ENCODE measurements around the gene IL21. TPM values are rescaled to one million over a fixed set of nuclear protein-coding genes. Genes with fewer than 3 reads are reported as not detected.
"Not testable (repeated sequence)": the region's sequence is repeated elsewhere in the genome, so short reads cannot be mapped to it uniquely, and the experiment has no call there.

Gene IL21
- not detected for total RNA-seq

DNA sequence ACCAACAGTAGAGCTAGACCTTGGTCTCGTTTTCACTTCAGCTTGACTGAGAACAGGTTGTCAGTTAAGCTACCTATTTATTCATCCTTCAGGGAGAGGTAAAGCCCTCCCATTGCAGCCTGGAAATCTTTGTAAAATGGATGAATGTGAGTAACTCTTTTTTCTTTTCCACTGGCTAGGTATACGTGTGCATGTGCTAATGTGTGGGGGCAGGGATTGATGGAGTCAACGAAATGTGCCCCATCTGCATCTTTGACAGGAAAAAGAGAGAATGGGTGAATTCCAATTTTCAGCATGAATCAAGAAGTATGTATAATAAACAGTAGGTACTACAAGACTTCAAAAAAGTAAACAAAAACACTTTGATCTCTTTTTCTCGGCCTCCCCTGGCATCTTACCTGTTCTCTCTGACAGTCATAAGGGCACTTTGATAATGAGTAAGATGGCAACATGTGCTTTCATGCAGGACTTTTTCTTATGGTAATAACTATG is at the start of gene IL21:
TSS of gene IL21 (minus strand) at position 51 of the 492 bp plus-strand sequence. CDS start 55 bp downstream, outside the sequence.
- no peak for DNase-seq
- Mint-ChIP-seq H3K27me3 (peaks cover 9% of the 10 kb centered on the region), H3K4me3 (no peak within 1 kb of the TSS), H3K4me1 (peaks cover 6% of the 10 kb centered on the region), H3K9me3 (no peaks in the 10 kb centered on the region), H3K36me3 (no peaks in the 10 kb centered on the region), H3K27ac (no peak within 1 kb of the TSS)

DNA sequence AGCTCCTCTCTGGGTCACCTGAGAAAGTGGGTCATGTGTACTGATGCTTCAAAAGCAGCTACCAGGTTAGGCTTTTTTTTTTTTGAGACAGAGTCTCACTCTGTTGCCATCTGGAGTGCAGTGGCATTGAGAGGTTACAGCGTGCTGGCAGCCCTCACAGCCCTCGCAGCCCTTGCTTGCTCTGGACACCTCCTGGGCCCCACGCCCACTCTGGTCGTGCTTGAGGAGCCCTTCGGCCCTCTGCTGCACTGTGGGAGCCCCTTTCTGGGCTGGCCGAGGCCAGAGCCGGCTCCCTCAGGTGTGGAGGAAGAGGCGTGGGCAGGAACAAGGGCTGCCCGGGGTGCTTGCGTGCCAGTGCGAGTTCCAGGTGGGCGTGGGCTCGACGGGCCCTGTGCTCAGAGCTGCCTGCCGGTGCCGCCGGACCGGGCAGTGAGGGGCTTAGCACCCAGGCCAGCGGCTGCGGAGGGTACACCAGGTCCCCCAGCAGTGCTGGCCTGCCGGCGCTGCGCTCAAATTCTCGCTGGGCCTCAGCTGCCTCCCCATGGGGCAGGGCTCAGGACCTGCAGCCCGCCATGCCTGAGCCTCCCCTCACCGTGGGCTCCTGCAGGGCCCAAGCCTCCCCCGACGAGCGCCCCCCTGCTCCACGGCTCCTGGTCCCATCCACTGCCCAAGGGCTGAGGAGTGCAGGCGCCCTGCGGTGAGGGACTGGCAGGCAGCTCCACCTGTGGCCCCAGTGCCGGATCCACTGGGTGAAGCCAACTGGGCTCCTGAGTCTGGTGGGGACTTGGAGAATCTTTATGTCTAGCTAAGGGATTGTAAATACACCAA is 49.3 kb upstream of the IL21 start:
- Mint-ChIP-seq H3K9me3 (no peaks in the 10 kb centered on the region), H3K4me1 (peaks cover 21% of the 10 kb centered on the region), H3K27me3 (peaks cover 1% of the 10 kb centered on the region), H3K4me3 (no peak overlapping the region), H3K27ac (no peak overlapping the region), H3K36me3 (no peaks in the 10 kb centered on the region)
- no peak for DNase-seq

DNA sequence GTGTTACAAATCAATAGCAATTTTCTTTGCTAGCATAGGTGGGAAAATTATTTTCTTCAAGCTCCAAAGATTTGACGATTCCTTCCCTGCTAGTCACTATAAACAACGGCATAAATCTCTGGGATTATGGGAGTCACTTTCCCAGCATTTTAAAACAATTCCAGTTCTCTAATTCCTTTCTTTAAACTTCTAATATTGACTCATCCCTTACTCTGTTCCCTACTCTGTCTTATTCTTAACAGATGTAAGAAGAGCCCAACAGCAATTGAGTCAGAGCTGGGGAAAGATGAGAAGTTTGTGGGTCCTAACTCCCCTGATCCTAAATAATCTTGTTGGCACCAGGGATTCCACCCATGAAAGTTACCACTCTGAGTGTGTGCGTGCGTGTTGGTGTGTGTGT is 47.4 kb upstream of the IL21 start:
- DNase-seq = no peak
- H3K27me3 Mint-ChIP-seq = peaks cover 2% of the 10 kb centered on the region
- H3K27ac Mint-ChIP-seq = no peak overlapping the region
- no peaks in the 10 kb centered on the region for H3K9me3 Mint-ChIP-seq
- no peaks in the 10 kb centered on the region for H3K36me3 Mint-ChIP-seq
- no peak overlapping the region for H3K4me3 Mint-ChIP-seq
- H3K4me1 Mint-ChIP-seq = peaks cover 28% of the 10 kb centered on the region

- H3K27ac Mint-ChIP-seq = peak overlapping the region; percentile 25
- H3K4me3 Mint-ChIP-seq = no peak overlapping the region
- H3K36me3 Mint-ChIP-seq = no peaks in the 10 kb centered on the region
- DNase-seq = no peak
- H3K9me3 Mint-ChIP-seq = no peaks in the 10 kb centered on the region
- H3K4me1 Mint-ChIP-seq = peaks cover 31% of the 10 kb centered on the region
- H3K27me3 Mint-ChIP-seq = peaks cover 6% of the 10 kb centered on the region
These were observed 45.8 kb upstream of the IL21 start for GRCh38 chr4:122666527-122667245.

DNA sequence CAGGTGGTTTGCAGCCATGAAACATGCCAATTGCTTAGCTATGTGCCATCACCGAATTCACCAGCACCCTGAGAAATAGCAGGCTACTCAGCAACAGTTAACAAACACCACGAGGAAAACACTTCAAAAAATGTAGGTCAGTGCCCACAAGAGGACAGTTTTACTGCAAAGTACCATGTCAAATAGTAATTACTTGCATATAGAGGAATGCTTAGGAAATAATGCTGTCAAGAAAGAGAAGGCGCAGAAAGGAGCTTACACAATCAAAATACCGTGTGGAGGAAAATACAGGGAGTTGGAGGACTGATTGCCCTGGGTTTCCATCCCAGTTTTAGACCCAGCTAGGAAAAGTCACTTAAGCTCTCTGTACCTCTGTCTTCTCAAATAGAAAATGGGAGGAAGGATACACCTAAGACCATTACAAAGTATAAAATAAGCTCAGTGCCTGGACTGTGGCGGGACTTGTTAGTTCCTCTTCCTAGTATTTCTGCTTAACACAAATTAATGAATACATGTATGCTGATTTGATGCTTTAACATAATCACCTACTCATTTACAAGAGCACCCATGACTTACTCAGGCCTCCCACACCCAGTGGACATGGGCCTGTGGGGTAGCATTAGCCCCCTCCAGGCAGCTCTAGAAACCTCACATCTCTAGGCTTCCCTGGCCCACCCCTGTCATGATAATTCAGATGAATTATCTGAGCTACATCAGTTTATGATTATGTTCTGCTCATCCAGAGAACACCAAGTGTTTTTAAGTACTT is 44.5 kb upstream of the IL21 start:
- no peak for DNase-seq
- Mint-ChIP-seq H3K4me3 (no peak overlapping the region), H3K27ac (no peak overlapping the region), H3K36me3 (no peaks in the 10 kb centered on the region), H3K9me3 (no peaks in the 10 kb centered on the region), H3K27me3 (peaks cover 14% of the 10 kb centered on the region), H3K4me1 (peaks cover 31% of the 10 kb centered on the region)

DNA sequence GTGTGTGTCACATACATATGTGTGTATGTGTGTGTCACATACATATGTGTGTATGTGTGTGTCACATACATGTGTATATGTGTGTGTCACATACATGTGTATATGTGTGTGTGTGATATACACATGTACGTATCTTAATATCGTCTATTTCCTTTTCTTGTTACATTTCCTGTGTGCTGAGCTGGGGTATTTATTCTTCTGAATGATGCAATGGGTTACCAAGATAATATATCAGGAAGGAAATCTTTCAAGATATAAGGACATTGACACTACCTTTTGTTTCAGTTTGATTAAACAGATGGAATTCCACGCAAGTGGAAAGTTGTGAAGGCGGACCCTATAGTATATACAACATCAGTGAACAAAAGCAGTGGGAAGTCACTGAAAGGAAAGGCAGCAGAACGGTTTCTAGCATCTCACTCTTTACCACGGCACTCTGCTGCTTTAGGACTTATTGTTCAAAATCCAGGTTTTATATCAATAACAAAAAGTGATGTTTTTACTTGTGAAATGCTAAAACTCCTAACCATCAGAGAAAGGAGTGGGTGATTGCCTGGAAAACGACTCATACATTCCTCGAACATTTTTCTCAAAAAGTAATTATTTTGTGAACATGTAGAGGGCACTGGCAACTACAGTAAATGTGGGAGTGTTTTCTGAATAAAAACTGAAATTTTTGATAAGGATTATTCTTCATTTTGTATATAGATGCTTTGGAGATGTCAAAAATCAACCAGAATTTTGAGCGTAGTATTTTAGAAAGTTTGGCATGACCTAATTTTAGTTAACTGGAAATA is 43.1 kb upstream of the IL21 start:
- Mint-ChIP-seq H3K4me1 (peaks cover 32% of the 10 kb centered on the region), H3K27ac (peak overlapping the region; percentile 70), H3K4me3 (peak overlapping the region; percentile 15)

DNA sequence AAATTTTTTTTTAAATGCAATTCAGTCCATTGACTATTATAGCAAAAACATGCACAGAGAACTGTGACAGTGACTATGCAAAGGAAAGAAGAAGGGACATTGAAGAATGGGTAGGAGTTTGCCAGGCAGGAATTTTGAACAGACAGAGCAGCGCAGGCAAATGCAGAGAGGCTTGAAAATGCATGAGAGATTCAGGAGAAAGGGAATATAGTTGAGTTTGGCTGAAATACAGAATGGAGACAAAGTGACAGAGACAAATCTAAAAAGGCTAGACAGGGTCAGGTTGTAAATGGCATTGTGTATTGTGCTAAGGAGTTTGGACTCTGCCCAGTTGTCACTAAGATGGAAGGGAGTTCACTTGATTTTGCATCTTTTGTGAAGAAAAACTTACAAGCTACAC is 42.4 kb upstream of the IL21 start:
- Mint-ChIP-seq H3K4me3 (no peak overlapping the region), H3K36me3 (no peaks in the 10 kb centered on the region), H3K27me3 (peaks cover 22% of the 10 kb centered on the region), H3K4me1 (peaks cover 37% of the 10 kb centered on the region), H3K27ac (peak overlapping the region; percentile 3), H3K9me3 (peaks cover 4% of the 10 kb centered on the region)
- DNase-seq = no peak

More for the DNA sequence above, 43.1 kb upstream of the IL21 start:
- Mint-ChIP-seq H3K27me3 (peaks cover 22% of the 10 kb centered on the region), H3K36me3 (no peaks in the 10 kb centered on the region), H3K9me3 (peaks cover under 1% of the 10 kb centered on the region)
- no peak for DNase-seq

GRCh38 chr4:122662701-122663100 is 41.8 kb upstream of the IL21 start:
- DNase-seq = no peak
- Mint-ChIP-seq H3K36me3 (no peaks in the 10 kb centered on the region), H3K4me1 (peaks cover 42% of the 10 kb centered on the region), H3K27ac (no peak overlapping the region), H3K9me3 (peaks cover 5% of the 10 kb centered on the region), H3K4me3 (no peak overlapping the region), H3K27me3 (peaks cover 22% of the 10 kb centered on the region)

- no peak overlapping the region for H3K4me3 Mint-ChIP-seq
- H3K9me3 Mint-ChIP-seq = peaks cover 9% of the 10 kb centered on the region
- no peak overlapping the region for H3K27ac Mint-ChIP-seq
- peaks cover 28% of the 10 kb centered on the region for H3K27me3 Mint-ChIP-seq
- H3K36me3 Mint-ChIP-seq = peaks cover 5% of the 10 kb centered on the region
- DNase-seq = no peak
- peaks cover 33% of the 10 kb centered on the region for H3K4me1 Mint-ChIP-seq
These were observed 40.6 kb upstream of the IL21 start for GRCh38 chr4:122661176-122662160.

- peak overlapping the region; percentile 81 for H3K27ac Mint-ChIP-seq
- H3K4me3 Mint-ChIP-seq = no peak overlapping the region
- H3K4me1 Mint-ChIP-seq = peaks cover 20% of the 10 kb centered on the region
- H3K27me3 Mint-ChIP-seq = peaks cover 28% of the 10 kb centered on the region
- DNase-seq = no peak
- peaks cover 5% of the 10 kb centered on the region for H3K36me3 Mint-ChIP-seq
- peaks cover 9% of the 10 kb centered on the region for H3K9me3 Mint-ChIP-seq
These were observed 38.0 kb upstream of the IL21 start for GRCh38 chr4:122658818-122659295.

DNA sequence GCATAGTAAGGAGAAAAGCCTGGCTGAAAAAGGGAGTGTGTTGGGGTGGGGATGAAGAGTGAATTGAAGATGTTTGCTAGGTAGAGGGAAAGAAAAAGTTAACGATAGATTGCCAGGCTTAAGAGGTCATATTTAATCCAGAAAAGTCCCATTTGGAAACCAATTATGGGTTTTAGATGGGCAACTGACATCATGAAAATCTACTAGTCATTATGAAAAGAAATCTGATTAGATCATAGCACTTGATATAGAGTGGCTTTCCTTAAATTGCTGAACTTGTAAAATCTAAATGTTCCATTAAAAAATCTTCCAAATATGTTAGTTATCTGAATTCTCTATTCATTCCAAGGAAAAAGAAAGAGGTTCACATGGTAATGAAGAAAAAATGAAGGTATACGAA is 37.5 kb upstream of the IL21 start:
- DNase-seq = no peak
- Mint-ChIP-seq H3K27me3 (peaks cover 28% of the 10 kb centered on the region), H3K9me3 (peaks cover 9% of the 10 kb centered on the region), H3K4me3 (no peak overlapping the region), H3K27ac (peak overlapping the region; percentile 81), H3K4me1 (peaks cover 17% of the 10 kb centered on the region), H3K36me3 (peaks cover 5% of the 10 kb centered on the region)

DNA sequence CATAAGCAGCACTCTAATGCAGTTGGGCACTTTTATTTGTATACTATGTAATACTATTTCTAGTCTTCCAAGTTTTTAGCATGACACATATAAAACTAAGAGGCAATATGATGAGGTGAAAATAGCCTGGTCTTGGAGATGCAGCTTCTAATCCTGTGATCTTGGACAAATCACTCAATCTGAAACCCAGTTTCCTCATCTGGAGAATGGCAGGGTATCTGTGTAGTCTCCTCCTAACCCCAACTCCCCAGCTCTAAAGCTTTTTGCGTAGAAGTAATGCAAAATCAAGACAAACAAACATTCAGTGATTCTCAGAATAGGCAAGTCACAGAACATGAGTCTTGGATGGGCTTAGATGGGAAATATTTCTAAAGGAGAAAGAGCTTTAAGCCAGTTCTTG is 36.7 kb upstream of the IL21 start:
- H3K4me3 Mint-ChIP-seq = no peak overlapping the region
- peak overlapping the region; percentile 54 for H3K27ac Mint-ChIP-seq

GRCh38 chr4:122656583-122656982 is 35.7 kb upstream of the IL21 start:
- not testable (repeated sequence) for DNase-seq, H3K9me3 Mint-ChIP-seq, H3K36me3 Mint-ChIP-seq, H3K27ac Mint-ChIP-seq, H3K4me3 Mint-ChIP-seq
- H3K4me1 Mint-ChIP-seq = peaks cover 13% of the 10 kb centered on the region
- H3K27me3 Mint-ChIP-seq = peaks cover 22% of the 10 kb centered on the region

More for the DNA sequence above, 36.7 kb upstream of the IL21 start:
- Mint-ChIP-seq H3K4me1 (peaks cover 13% of the 10 kb centered on the region), H3K9me3 (peaks cover 9% of the 10 kb centered on the region), H3K36me3 (peaks cover 5% of the 10 kb centered on the region), H3K27me3 (peaks cover 22% of the 10 kb centered on the region)
- no peak for DNase-seq

All from activated naive CD8-positive, alpha-beta T cell treated with anti-CD3 and anti-CD28 coated beads for 36 hours (primary cell).